NCI-H748 (cell line): Measurements from ENCODE around the gene BCLAF1.
A peak's percentile ranks its signal among the peaks of the same experiment; 100 is the strongest.
"Not testable (repeated sequence)": the region's sequence is repeated elsewhere in the genome, so short reads cannot be mapped to it uniquely, and the experiment has no call there.

Experiments
- DNase-seq: peaks from one replicate; lab custom pipeline; 2025; ENCODE audit not compliant: unreplicated experiment; lab: John Stamatoyannopoulos, UW

The BCLAF1 gene

DNA sequence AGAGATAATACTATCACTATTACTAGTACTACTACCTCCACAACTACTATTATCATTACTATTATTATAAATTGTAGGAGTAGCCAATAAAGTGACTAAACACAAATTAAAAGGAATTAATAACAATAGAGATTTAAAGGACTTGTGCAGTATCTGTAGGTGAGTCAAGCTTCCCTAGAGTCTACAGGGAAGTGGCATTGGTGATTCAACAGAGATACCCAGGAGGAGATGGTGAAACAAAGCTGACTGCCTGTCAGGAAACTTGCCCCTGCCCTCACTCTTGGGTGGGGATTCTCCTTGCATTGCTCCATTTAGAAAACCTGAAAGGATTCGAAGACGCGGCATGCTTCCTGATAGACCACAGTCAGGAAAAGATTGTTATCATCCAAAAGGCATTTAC lies 23.3 kb upstream of the BCLAF1 start:
- DNase-seq = no peak

GRCh38 chr6:136309729-136310311 lies 20.2 kb upstream of the BCLAF1 start:
- DNase-seq = no peak

DNA sequence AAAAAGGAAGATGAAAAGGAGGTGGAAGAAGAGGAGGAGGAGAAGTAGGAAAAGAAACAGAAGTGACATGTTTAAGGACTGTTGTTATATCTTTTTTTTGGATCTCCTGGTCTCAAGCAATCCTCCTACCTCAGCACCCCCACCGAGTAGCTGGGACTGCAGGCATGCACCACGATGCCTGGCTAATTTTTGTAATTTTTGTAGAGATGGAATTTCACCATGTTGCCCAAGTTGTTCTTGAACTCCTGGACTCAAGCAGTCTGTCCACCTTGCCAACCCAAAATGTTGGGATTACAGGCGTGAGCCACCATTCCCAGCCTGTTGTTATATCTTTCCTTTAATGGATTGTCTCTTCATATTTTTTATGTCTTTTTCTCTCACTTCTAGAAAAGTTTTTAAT lies 19.5 kb upstream of the BCLAF1 start:
- DNase-seq = no peak

GRCh38 chr6:136308469-136308868 lies 18.8 kb upstream of the BCLAF1 start:
- not testable (repeated sequence) for DNase-seq

GRCh38 chr6:136307351-136307750 lies 17.7 kb upstream of the BCLAF1 start:
- peak; percentile 18 for DNase-seq

DNA sequence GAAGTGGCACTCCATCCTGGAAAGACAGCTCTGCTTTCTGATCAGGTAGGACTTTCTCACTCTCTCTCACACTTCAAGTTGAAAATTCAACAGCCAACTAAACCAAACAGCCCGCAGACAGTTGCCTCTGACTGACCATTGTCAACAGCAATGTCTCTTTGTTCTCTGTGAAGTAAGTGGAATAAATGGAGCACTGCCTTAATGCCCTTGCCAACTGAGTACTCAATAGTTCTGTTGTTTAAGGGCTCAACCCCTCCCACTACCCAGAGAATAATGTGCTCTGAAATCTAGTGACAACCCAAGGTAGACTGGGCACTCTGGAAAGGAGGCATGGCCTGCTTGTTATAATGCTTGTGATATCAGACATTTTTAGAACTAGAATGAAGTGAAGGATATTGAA lies 16.8 kb upstream of the BCLAF1 start:
- DNase-seq = no peak

GRCh38 chr6:136304410-136304809 lies 14.8 kb upstream of the BCLAF1 start:
- DNase-seq = no peak

DNA sequence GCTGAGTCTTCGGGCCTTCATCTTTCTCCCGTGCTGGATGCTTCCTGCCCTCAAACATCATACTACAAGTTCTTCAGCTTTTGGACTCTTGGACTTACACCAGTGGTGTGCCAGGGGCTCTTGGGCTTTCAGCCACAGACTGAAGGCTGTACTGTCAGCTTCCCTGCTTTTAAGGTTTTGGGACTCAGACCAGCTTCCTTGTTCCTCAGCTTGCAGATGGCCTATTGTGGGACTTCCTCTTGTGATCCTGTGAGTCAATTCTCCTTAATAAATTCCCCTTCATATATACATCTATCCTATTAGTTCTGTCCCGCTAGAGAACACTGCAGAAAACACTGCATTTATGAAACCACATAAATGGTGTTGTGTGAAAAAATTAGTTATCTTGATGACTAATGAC lies 13.9 kb upstream of the BCLAF1 start:
- DNase-seq = no peak

GRCh38 chr6:136294621-136295020 lies 5.0 kb upstream of the BCLAF1 start:
- no peak for DNase-seq

- DNase-seq = peak; percentile 84
These were observed 864 bp upstream of the BCLAF1 start for GRCh38 chr6:136290410-136291010.

DNA sequence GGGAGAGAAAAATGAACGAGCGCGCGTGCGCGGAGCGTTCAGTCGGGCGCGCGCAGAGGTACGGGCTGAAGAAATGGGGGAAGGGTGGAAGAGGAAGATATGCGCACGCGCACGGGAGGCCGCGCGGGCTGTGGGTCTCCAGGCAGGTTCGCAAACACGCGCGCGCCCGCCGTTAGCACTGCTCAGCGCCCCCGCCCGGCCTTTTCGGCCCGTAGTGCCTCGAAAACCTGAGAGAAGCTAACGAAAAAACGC lies 393 bp downstream of the BCLAF1 start:
- DNase-seq = peak; percentile 96

- peak; percentile 87 for DNase-seq
These were observed 900 bp downstream of the BCLAF1 start for GRCh38 chr6:136288566-136289326.

DNA sequence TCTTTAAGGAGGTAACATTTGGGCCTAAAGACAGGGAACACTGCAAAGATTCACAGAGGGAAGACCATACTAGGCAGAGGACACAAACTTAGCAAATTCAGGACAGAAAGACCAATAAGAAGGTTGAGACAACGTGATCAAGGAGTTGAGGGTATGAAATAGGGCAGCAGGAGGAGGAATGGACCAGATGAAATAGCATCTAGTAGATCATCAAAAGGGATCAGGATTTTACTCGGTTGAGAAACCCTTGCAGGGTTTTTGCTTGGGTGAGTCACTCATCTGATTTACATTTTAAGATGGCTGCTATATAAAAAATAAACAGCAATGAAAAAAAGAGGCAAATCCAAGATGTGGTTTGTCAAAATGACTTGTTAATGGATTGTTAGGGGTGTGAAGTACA lies 4.7 kb downstream of the BCLAF1 start:
- no peak for DNase-seq

DNA sequence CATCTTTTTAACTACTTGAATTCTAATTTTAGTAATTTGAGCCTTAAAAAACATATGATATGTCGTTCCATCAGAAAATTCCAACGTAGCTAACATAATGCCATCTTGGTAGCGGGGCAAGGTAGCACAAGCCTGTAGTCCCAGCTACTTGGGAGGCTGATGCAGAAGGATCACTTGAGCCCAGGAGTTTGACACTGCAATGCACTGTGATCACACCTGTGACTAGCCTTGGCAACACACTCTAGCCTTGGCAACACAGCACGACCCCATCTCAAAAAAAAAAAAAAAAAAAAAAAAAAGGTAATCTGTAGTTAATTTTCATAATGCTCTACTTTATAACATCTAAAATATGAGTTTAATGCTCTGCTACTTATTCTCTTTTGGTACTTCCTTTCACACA lies 6.7 kb downstream of the BCLAF1 start:
- no peak for DNase-seq

DNA sequence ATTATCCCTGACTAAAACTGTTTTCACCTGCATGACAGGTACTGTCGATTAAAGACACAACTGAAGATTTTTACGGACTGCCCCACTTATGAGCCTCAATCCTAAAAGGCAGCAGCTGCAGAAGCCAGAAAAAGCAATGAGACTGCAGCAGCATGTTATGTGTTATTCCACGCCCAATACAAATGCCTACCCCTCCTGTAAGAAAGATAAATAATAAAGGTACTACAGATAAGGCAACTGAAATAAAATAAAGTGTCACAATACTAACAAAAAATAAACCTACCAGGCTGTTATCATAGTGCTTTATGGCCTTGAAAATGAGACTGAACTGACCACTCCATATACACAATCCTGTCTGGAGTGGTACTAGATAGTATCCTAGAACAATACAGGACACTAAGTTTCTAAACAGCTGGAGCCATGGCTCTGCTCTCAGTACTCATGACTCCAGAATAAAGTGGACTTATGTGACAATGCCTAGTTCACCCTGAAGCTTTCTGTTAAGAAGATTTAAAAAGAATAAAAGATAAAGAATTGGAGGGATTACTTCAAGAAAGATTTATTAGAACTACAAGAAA lies 9.5 kb downstream of the BCLAF1 start:
- DNase-seq = no peak

GRCh38 chr6:136274062-136274461 lies 15.6 kb downstream of the BCLAF1 start:
- DNase-seq = no peak

- no peak for DNase-seq
These were observed 24.5 kb downstream of the BCLAF1 start for GRCh38 chr6:136265101-136265500.

- DNase-seq = no peak
These were observed 26.7 kb downstream of the BCLAF1 start for GRCh38 chr6:136262940-136263339.

DNA sequence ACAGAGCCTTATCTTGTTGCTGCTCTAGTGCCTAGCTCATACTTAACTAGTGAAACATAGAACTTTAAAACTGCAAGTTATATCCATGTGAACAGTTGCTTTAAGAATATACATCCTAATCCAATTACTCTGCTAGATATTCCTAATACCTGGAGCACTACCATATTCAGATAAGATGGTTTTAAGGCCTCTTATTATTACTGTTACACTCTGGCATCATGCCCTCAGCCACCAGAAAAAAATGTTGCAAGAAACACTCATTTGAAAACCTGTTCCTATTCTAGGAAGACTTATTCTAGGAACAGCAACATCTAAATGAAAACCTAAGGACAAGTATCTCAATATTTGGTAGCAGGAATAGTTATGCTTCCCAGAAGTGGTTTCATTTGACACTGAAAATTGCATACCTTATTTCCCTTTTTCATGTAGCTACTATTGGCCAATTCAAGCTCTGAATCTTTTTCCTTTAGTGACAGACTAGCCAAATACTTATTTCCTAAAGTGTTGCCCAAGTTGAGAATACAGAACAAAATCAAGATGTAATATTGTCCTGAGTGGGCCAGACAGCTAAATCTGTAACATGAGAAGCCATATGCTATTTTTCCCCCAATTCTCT lies 34.7 kb downstream of the BCLAF1 start:
- no peak for DNase-seq

GRCh38 chr6:136253734-136254133 lies 35.9 kb downstream of the BCLAF1 start:
- no peak for DNase-seq

DNA sequence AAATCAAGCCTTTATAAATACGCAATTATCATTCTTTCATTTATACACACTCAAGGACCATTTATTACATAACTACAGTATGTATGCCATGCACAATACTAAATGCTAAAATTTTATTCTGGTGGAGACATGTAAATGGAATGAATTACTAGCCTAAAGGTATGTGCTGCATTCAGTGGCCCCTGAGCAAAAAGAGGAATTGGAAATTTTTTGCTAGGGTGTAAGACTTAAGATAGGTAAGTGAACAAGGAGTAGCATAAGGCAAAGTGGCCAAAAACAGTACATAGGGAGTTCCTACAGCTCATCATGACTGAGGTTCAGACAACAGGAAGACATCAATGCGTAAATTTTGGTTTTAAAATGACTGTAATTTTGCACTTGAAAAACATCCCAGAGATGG lies 37.2 kb downstream of the BCLAF1 start:
- no peak for DNase-seq

- DNase-seq = peak; percentile 7
These were observed 38.3 kb downstream of the BCLAF1 start for GRCh38 chr6:136251394-136251793.
